Activated T-cell treated with anti-CD3 and anti-CD28 coated beads for 1 hour (primary cell): ENCODE data around the gene KLHDC4.

Experiments used
- DNase-seq: peaks from one replicate; pipeline ENCODE4 v3.0.0-alpha.2; 2020; ENCODE audit warnings: low read depth

Gene KLHDC4

GRCh38 chr16:87698676-87699199, 67.0 kb downstream of the KLHDC4 start:
- DNase-seq: no peak

- no peak for DNase-seq
These were observed 67.5 kb downstream of the KLHDC4 start for GRCh38 chr16:87698241-87698640.

- no peak for DNase-seq
These were observed 68.0 kb downstream of the KLHDC4 start for GRCh38 chr16:87697792-87698191.

GRCh38 chr16:87697256-87697655, 68.5 kb downstream of the KLHDC4 start:
- no peak for DNase-seq

- DNase-seq: no peak
These were observed 69.1 kb downstream of the KLHDC4 start for GRCh38 chr16:87696726-87697125.

- DNase-seq: no peak
These were observed 70.3 kb downstream of the KLHDC4 start for GRCh38 chr16:87695534-87695933.

GRCh38 chr16:87694441-87695125, 71.2 kb downstream of the KLHDC4 start:
- DNase-seq: no peak

- DNase-seq: no peak
These were observed 72.0 kb downstream of the KLHDC4 start for GRCh38 chr16:87693827-87694226.

- DNase-seq: no peak
These were observed 73.0 kb downstream of the KLHDC4 start for GRCh38 chr16:87692756-87693155.

- no peak for DNase-seq
These were observed 73.6 kb downstream of the KLHDC4 start for GRCh38 chr16:87692176-87692575.

GRCh38 chr16:87691686-87692079, 74.1 kb downstream of the KLHDC4 start:
- no peak for DNase-seq

GRCh38 chr16:87690911-87691685, 74.7 kb downstream of the KLHDC4 start:
- no peak for DNase-seq

- DNase-seq: no peak
These were observed 75.8 kb downstream of the KLHDC4 start for GRCh38 chr16:87689956-87690465.

GRCh38 chr16:87688876-87689815, 76.6 kb downstream of the KLHDC4 start:
- no peak for DNase-seq

- no peak for DNase-seq
These were observed 77.7 kb downstream of the KLHDC4 start for GRCh38 chr16:87687998-87688529.

GRCh38 chr16:87687126-87687910, 78.5 kb downstream of the KLHDC4 start:
- no peak for DNase-seq

GRCh38 chr16:87686697-87687096, 79.1 kb downstream of the KLHDC4 start:
- DNase-seq: no peak

- DNase-seq: no peak
These were observed 80.0 kb downstream of the KLHDC4 start for GRCh38 chr16:87685766-87686165.

GRCh38 chr16:87685405-87685755, 80.4 kb downstream of the KLHDC4 start:
- no peak for DNase-seq

- DNase-seq: no peak
These were observed 80.9 kb downstream of the KLHDC4 start for GRCh38 chr16:87684711-87685404.
